CD14-positive monocyte (primary cell): ENCODE results near the gene LRRN3. TPM values are rescaled to one million over a fixed set of nuclear protein-coding genes. Genes with fewer than 3 reads are reported as not detected.

Source experiments
- DNase-seq, 3 donors: peaks; one replicate each; pipeline ENCODE4 v3.0.0-alpha.2; 2011 to 2022
- H2AFZ ChIP-seq: 2 replicates; pipeline ENCODE4 v1.6.0; 2012; ENCODE audit warnings: mild to moderate bottlenecking, low read depth, low read length, inconsistent platforms; ENCODE audit not compliant: insufficient read depth, poor library complexity, severe bottlenecking
- H3K27ac ChIP-seq, 2 donors: 1 replicate in 1 of 2; 2 replicates in 1 of 2; pipeline ENCODE4 v1.5.1; 2012 to 2013; ENCODE audit warnings: low read length in 2 of 2, control low read depth in 1 of 2, inconsistent platforms in 1 of 2, low read depth in 1 of 2, mild to moderate bottlenecking in 1 of 2
- H3K27me3 ChIP-seq, 2 donors: one replicate each; pipeline versions ENCODE4 v1.6.0 to v1.6.1; 2011 to 2013; ENCODE audit warnings: low read length in 2 of 2; ENCODE audit not compliant: control insufficient read depth in 2 of 2, insufficient read depth in 2 of 2
- H3K36me3 ChIP-seq, 2 donors: replicated peaks in 1 of 2; 1 replicate in 1 of 2; 2 replicates in 1 of 2; pipeline versions ENCODE4 v1.5.1 to v1.6.1; 2012 to 2013; ENCODE audit warnings: low read length in 2 of 2, control low read depth in 1 of 2, inconsistent platforms in 1 of 2, mild to moderate bottlenecking in 1 of 2; ENCODE audit not compliant: insufficient read depth in 2 of 2, control insufficient read depth in 1 of 2
- H3K4me1 ChIP-seq, 2 donors: 1 replicate in 1 of 2; 2 replicates in 1 of 2; pipeline versions ENCODE4 v1.5.1 to v1.6.1; 2012 to 2013; ENCODE audit warnings: low read length in 2 of 2, control low read depth in 1 of 2, inconsistent platforms in 1 of 2, mild to moderate bottlenecking in 1 of 2, moderate library complexity in 1 of 2; ENCODE audit not compliant: insufficient read depth in 2 of 2, control insufficient read depth in 1 of 2
- H3K4me2 ChIP-seq: replicated peaks from 2 replicates; pipeline ENCODE3; 2012; ENCODE audit warnings: low read length, moderate library complexity, mild to moderate bottlenecking; ENCODE audit not compliant: poor library complexity, severe bottlenecking; ENCODE audit errors: extremely low read depth
- H3K4me3 ChIP-seq, 3 experiments: fragments of 200-600 bp in 1 of 3; sonication (generic) in 1 of 3; replicated peaks in 1 of 3; 1 replicate in 2 of 3; 2 replicates in 1 of 3; pipeline ENCODE4 v1.5.1; 2011 to 2013; ENCODE audit warnings: low read length in 3 of 3, mild to moderate bottlenecking in 3 of 3, control low read depth in 2 of 3, low read depth in 2 of 3, inconsistent platforms in 1 of 3, moderate library complexity in 1 of 3
- H3K79me2 ChIP-seq: 2 replicates; pipeline ENCODE4 v1.6.0; 2012; ENCODE audit warnings: mild to moderate bottlenecking, control low read depth, inconsistent platforms, low read length, moderate library complexity; ENCODE audit not compliant: insufficient read depth
- H3K9ac ChIP-seq: 2 replicates; pipeline ENCODE4 v1.6.0; 2017; ENCODE audit warnings: low read length, mild to moderate bottlenecking; ENCODE audit not compliant: insufficient read depth, poor library complexity, severe bottlenecking
- H3K9me3 ChIP-seq, 2 donors: replicated peaks in 1 of 2; 1 replicate in 1 of 2; 2 replicates in 1 of 2; pipeline versions ENCODE4 v1.5.1 to v1.6.1; 2012 to 2013; ENCODE audit warnings: low read length in 2 of 2, control low read depth in 1 of 2; ENCODE audit not compliant: control insufficient read depth in 1 of 2, insufficient read depth in 1 of 2
- H4K20me1 ChIP-seq: 2 replicates; pipeline ENCODE4 v1.6.0; 2012; ENCODE audit warnings: mild to moderate bottlenecking, low read length, control low read depth, moderate library complexity; ENCODE audit not compliant: insufficient read depth
- H3K27ac Mint-ChIP-seq, 7 donors: one replicate each; pipeline ENCODE4 v1.8.0; 2020; ENCODE audit warnings: mild to moderate bottlenecking in 7 of 7, mixed read lengths in 7 of 7, moderate library complexity in 6 of 7, inconsistent platforms in 2 of 7
- H3K27me3 Mint-ChIP-seq, 3 donors: one replicate each; pipeline ENCODE4 v1.8.0; 2021 to 2022; ENCODE audit warnings: low read depth in 3 of 3, mild to moderate bottlenecking in 3 of 3, mixed read lengths in 3 of 3, moderate library complexity in 3 of 3, inconsistent platforms in 1 of 3
- H3K36me3 Mint-ChIP-seq, 2 donors: one replicate each; pipeline ENCODE4 v1.8.0; 2020; ENCODE audit warnings: mixed read lengths in 2 of 2, inconsistent platforms in 1 of 2, mild to moderate bottlenecking in 1 of 2
- H3K4me1 Mint-ChIP-seq: one replicate; pipeline ENCODE4 v1.8.0; 2020; ENCODE audit warnings: mild to moderate bottlenecking, mixed read lengths
- H3K4me3 Mint-ChIP-seq, 2 donors: one replicate each; pipeline ENCODE4 v1.8.0; 2020; ENCODE audit warnings: mild to moderate bottlenecking in 2 of 2, mixed read lengths in 2 of 2, moderate library complexity in 1 of 2
- H3K9me3 Mint-ChIP-seq, 7 donors: one replicate each; pipeline ENCODE4 v1.8.0; 2020 to 2022; ENCODE audit warnings: mixed read lengths in 7 of 7, mild to moderate bottlenecking in 6 of 7, moderate library complexity in 6 of 7, inconsistent platforms in 2 of 7
- CTCF ChIP-seq: fragments of 200-600 bp; IDR thresholded peaks from one replicate; pipeline ENCODE4 v1.8.0; 2022; ENCODE audit warnings: antibody characterized with exemption, mild to moderate bottlenecking
- WGBS: methylation state at CpG from one replicate; pipeline ENCODE4 v1.1.5; 2013; ENCODE audit warnings: missing lambda C conversion rate; ENCODE audit not compliant: insufficient coverage; 5-methylcytosine and 5-hydroxymethylcytosine counted together
- intact Hi-C, 2 donors: fragments of 100-400 bp; cut with micrococcal nuclease; formaldehyde crosslinking; loops; one replicate each; pipeline versions ENCODE4 v1.15.0 to v1.15.1; 2023
- polyA plus RNA-seq, 3 donors: library from polyadenylated mRNA; depleted of rRNA in 1 of 3; unstranded in 2 of 3; stranded (reverse) in 1 of 3; fragments of 300-500 nt in 2 of 3; fragments of >200 nt in 1 of 3; fragmentation: Illumina TruSeq in 2 of 3; gene quantifications; 1 replicate in 2 of 3; 2 replicates in 1 of 3; pipeline ENCODE4 v1.2.3, GENCODE V29; 2012 to 2021

LRRN3 gene
- polyA plus RNA-seq, 3 donors: 0.12 to 0.22 TPM; not detected in 1

- no peak overlapping the region for H3K4me3 Mint-ChIP-seq
- H3K4me3 ChIP-seq: no peak overlapping the region
- intact Hi-C loops: no loop called here
Observed at GRCh38 chr7:111098011-111098925, 7.3 kb downstream of the LRRN3 start.

GRCh38 chr7:111098926-111099250 lies 8.0 kb downstream of the LRRN3 start:
- Histone ChIP-seq H4K20me1 (no peaks in the 10 kb centered on the region), H3K9me3 (no peaks in the 10 kb centered on the region), H2AFZ (no peak overlapping the region), H3K36me3 (no peaks in the 10 kb centered on the region), H3K27ac (no peak overlapping the region), H3K4me3 (no peak overlapping the region), H3K27me3 (no peaks in the 10 kb centered on the region), H3K4me2 (no peak overlapping the region), H3K9ac (no peak overlapping the region), H3K4me1 (peaks cover 0 to 3% of the 10 kb centered on the region in 2 donors), H3K79me2 (no peaks in the 10 kb centered on the region)
- no CpG with 5 or more reads among the region's 1 CpG for WGBS
- no peak for DNase-seq
- intact Hi-C loops: no loop called here
- H3K4me1 Mint-ChIP-seq: peaks cover 4% of the 10 kb centered on the region
- no peak for TF ChIP-seq CTCF
- H3K27ac Mint-ChIP-seq: no peak overlapping the region
- no peaks in the 10 kb centered on the region for H3K27me3 Mint-ChIP-seq
- no peaks in the 10 kb centered on the region for H3K9me3 Mint-ChIP-seq
- no peaks in the 10 kb centered on the region for H3K36me3 Mint-ChIP-seq
- no peak overlapping the region for H3K4me3 Mint-ChIP-seq

More at GRCh38 chr7:111098011-111098925, 7.3 kb downstream of the LRRN3 start:
- Histone ChIP-seq H3K27me3 (no peaks in the 10 kb centered on the region), H3K9ac (no peak overlapping the region), H3K9me3 (no peaks in the 10 kb centered on the region), H3K4me2 (no peak overlapping the region), H3K27ac (no peak overlapping the region), H3K36me3 (no peaks in the 10 kb centered on the region), H3K4me1 (no peaks in the 10 kb centered on the region), H4K20me1 (no peaks in the 10 kb centered on the region), H3K79me2 (no peaks in the 10 kb centered on the region), H2AFZ (no peak overlapping the region)
- no peak for TF ChIP-seq CTCF
- no peaks in the 10 kb centered on the region for H3K27me3 Mint-ChIP-seq
- no peaks in the 10 kb centered on the region for H3K4me1 Mint-ChIP-seq
- H3K36me3 Mint-ChIP-seq: no peaks in the 10 kb centered on the region
- no peaks in the 10 kb centered on the region for H3K9me3 Mint-ChIP-seq
- no peak overlapping the region for H3K27ac Mint-ChIP-seq
- peak in 1 of 3 donors; percentile 7 for DNase-seq
- WGBS: no CpG with 5 or more reads among the region's 10 CpGs
